ENCODE measurements around the gene FAM210A.
"Not testable (repeated sequence)": the region's sequence is repeated elsewhere in the genome, so short reads cannot be mapped to it uniquely, and the experiment has no call there.

FAM210A gene

DNA sequence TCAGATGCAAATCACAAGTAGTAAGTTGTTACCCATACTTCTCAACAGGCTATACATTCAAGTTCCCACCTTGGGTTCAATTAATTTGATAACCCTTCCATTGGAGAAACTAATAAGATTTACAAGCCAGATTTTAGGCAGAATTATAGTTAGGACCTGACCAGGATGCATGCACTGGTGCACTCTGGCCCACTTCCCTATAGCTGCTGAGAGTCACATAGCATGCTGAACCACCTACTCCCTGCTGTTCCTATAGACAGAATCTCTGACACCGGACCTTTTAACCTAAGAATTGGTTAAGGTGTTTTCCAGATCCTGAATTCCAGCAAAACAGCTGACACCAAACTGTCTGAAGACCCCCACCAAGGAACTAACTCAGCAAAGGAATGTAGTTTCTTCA, 26.2 kb downstream of the FAM210A start:
- DNase-seq, result no peak

DNA sequence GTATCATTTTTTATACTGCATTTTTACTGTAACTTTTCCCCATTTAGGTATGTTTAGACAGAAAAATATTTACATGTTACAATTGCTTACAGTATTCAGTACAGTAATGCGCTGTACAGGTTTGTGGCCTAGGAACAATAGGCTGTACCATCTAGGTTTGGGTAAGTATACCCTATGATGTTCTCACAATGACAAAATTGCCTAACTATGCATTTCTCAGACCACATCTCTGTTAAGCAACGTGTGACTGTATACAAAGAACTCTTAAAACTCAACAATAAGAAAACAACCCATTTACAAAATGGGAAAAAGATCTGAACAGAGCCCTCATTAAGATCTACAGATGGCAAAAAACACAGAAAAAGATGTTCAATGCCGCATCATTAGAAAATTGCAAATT, 29.4 kb downstream of the FAM210A start:
- DNase-seq, result no peak

DNA sequence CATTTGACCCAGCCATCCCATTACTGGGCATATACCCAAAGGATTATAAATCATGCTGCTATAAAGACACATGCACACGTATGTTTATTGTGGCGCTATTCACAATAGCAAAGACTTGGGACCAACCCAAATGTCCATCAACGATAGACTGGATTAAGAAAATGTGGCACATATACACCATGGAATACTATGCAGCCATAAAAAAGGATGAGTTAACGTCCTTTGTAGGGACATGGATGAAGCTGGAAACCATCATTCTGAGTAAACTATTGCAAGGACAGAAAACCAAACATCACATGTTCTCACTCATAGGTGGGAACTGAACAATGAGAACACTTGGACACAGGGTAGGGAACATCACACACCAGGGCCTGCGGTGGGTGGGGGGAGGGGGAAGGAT, 31.0 kb downstream of the FAM210A start:
- not testable (repeated sequence) for DNase-seq

GRCh38 chr18:13690060-13690459, 36.3 kb downstream of the FAM210A start:
- not testable (repeated sequence) for DNase-seq

GRCh38 chr18:13688191-13689136, 37.9 kb downstream of the FAM210A start:
- DNase-seq, result peak in 1 of 14 donors; percentile 66

GRCh38 chr18:13684546-13684945, 41.8 kb downstream of the FAM210A start:
- no peak for DNase-seq

DNA sequence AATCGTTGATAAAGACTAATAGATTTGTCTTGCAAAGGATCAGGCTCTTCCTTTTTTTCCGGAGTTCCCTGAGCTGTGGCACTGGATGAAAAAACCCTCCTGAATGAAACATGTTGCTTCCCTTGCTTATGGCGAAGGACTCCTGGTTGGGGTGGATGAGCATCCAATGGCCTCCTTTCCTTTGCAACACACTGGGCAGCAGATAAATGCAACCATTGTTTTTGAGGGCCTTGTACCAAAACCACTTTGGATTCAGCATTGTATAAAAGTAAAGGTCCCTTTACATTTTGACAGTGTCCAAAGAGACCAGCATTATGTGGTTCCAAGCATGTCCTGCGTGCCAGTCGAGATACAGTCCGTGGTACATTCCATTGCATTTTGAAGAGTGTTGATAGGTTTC, 44.7 kb downstream of the FAM210A start:
- DNase-seq, result peak in 1 of 14 donors; percentile 5

DNA sequence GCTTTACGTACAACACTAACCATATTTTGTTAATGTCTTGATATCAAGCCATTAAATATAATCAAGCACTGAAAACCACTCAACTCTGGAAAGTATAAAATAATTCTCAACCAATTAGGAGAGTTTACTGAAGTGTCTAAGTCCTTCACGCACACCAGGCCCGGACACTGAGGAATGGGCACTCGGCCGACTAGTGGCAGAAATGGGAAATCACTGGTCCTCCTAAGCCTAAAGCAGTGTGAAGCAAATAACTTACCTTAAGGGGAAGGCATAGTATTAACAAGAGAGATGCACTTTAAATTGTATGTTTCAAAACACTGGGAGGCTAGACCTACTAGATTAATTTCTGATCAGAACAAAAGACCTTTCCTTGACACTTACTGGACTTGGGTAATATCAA, 45.7 kb downstream of the FAM210A start:
- peak in 4 of 14 donors; percentile 6 to 29 (median 8) for DNase-seq

DNA sequence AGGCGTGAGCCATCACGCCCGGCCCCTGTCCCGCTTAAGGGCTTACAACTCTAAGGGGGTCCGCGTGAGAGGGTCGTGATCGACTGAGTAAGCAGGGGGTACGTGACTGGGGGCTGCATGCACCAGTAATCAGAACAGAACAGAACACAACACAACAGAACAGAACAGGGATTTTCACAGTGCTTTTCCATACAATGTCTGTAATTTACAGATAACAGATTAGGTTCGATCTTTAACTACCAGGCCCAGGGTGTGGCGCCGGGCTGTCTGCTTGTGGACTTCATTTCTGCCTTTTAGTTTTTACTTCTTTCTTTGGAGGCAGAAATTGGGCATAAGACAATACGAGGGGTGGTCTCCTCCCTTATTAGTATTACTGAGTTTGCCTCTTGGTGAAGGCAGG, 49.0 kb downstream of the FAM210A start:
- DNase-seq, result not testable (repeated sequence)

- DNase-seq, result no peak
Measured at GRCh38 chr18:13676471-13676870, 49.9 kb downstream of the FAM210A start.

GRCh38 chr18:13672657-13673056, 53.7 kb downstream of the FAM210A start:
- DNase-seq, result no peak

- no peak for DNase-seq
Measured at GRCh38 chr18:13661779-13662256, 64.5 kb downstream of the FAM210A start.

DNA sequence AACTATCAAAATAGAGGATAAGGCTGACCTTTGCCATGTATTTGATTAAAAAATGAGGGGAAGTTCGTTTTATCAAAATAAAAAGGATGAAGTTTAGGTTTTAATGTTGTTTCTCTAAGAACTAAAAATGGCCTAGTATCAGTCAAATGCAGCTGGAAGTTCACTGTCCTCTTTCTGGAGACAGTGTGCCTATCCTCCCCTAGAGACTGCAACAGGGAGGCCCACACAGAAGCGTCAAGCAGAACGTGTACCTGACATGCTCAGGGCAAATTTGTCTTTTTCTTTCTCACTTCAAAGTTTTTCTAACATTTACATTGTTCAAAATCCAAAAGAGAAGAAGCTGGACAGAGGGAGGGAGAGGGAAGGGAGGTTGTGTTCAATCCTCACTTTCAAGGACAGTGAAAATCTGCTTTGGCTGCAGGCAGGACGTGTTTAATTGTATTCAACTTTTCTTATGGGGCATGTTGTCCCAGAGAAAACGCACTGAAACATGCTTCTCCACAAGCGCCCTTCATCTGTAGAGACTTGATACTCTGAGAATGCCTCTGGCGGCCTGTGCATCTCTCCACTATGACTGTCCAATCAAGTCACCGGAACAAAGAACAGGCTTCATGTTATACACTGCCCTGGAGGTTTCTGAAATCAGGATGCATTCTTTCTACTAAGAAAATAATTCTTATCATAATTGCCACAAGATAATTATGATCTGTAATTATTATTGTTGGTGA, 65.1 kb downstream of the FAM210A start:
- DNase-seq, result no peak

- no peak for DNase-seq
Measured at GRCh38 chr18:13660510-13660909, 65.8 kb downstream of the FAM210A start.

DNA sequence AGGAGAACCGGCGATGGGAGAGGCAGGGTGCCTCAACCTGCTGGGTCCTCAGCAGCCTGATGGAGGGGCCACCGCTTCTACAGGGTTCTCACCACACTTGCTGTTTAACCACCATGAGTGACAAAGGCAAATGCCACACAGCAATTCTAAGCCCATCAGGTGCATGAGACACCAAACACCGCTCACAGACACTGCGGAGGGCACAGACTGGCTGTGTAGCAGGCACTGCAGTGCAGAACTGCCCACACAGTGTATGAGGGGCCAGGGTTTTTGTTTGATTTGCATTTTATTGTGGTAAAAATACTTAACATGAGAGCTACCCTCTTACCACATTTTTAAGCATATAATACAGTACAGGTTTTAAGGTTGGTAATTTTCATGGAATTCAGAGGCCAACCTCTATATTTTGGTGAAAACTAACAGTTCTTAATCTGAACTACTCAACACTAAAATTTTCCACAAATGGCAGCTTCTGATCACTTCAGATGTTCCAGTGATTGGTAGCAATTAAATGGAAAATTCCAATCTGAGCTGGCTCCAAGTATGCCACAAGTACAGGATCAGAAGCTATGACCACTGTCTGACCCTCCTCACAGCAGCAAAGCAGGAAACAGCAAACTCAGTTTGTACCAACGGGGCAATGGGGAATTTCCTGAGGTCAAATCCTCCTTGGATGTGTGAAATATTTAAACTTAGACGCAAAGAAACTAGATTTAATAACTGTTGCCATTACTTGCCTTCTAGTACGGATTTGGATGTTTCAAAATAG, 67.7 kb downstream of the FAM210A start:
- no peak for DNase-seq

DNA sequence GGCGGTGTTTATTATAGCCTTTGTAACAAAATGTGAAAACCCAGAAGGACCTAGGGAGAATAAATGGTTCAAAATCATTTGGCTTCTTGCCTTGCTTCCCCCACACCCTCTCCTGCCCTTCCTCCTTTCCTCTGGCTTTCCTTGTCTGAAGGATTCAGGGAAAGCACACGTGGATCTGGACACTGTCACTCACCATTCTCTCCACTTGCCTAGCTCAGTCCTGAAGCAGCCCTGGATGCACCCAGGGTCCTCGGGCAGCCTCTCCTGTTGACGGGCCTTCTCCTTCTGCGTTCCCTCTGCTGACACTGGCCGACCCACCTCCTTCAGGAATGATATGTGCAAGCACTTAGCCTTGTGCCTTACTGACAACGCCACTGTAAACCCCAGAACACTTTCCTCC, 68.4 kb downstream of the FAM210A start:
- no peak for DNase-seq

GRCh38 chr18:13653746-13654433, 72.5 kb downstream of the FAM210A start:
- peak in 1 of 14 donors; percentile 72 for DNase-seq

DNA sequence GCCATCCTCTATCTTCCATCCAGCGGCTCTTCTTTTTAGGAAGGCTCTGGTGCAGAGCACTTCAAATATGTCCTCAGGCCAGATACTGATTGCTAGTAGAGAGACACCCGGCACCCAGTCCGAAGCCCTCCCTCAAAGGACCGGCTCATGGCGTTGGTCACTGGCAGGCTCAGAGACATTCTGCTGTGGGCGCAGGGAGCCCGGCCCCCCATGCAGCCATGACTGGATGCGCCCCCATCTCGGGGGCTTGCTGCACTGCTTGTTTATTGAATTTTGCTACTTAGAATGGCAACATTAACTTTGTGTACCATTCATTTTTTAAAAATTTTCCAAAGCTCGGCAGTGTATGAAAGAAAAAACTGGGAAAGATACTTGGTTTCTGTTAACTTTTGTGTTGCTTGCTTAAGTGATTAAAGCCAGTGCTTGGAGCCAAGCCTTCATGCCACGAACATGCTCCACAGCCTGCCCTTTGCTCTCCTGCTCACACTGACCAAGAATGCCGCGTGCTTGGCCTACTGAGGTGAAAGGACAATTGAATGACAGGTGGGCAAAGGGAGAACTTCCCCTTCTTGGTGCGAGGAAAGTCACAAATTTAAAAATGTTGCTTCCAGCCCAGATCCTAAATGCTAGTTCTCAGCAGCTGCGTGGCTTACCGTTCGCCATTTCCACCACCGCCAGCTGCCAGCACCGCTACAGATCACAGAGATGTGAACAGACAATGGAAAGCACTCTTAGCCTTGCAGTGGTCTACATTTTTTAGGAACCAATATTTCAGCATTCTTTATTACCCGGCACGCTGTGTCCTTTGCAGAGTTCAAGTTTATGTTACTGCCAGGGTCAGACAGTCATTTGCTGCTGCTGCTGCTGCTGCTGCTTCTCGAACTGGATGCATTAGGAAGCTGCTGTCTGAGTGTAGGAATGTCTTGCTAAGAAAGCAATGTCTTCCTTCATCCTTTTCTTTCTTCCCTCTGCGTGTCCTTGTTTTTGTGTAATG, 76.7 kb downstream of the FAM210A start:
- DNase-seq, result no peak

GRCh38 chr18:13647761-13648160, 78.6 kb downstream of the FAM210A start:
- DNase-seq, result no peak

DNA sequence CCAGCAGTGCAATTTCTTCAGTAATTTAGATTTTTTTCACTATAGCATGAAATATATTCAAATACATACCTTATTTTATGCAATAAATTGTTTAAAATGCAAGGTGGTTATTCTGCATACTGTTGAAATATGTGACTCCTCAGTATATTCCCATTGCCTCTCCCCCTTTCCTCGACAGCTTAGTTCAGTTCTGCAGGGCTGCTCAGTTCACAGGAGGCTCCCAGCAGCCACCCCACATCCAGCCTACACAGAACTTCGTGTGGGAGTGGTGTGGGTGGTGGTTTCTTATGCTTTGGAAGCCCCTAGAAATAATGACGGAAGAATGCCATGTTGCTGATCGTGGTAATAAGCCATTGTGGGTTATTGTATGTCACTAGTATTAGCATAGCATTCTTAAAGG, 79.7 kb downstream of the FAM210A start:
- DNase-seq, result no peak

- DNase-seq, result no peak
Measured at GRCh38 chr18:13645093-13645492, 81.3 kb downstream of the FAM210A start.

All from C1 segment of cervical spinal cord (tissue), 14 donors.